HCT116 (cell line): Measurements from ENCODE around the gene GATM. TPM values are rescaled to one million over a fixed set of nuclear protein-coding genes. Genes with fewer than 3 reads are reported as not detected.

ENCODE experiments used
- ATAC-seq: fragments of 200-7000 bp; cut with Tn5 transposase; 2 replicates; pipeline ENCODE4 v1.9.1; 2020; ENCODE audit warnings: mild to moderate bottlenecking, moderate library complexity
- BruUV-seq: library from RNA; stranded (reverse); fragments of 400-500 nt; replicated peaks from 2 replicates; lab custom pipeline; 2021; lab: Mats Ljungman, UMichigan
- CTCF ChIA-PET: fragments of 300-600 bp; sonication (Branson Sonifier 250); formaldehyde crosslinking; loops from one replicate; lab custom pipeline; 2021; ENCODE audit warnings: antibody characterized with exemption; lab: Charles Lee
- POLR2A ChIA-PET: fragments of 300-600, 350-600 bp; sonication (Branson Sonifier 250); formaldehyde crosslinking; loops from one replicate; lab custom pipeline; 2021; ENCODE audit warnings: antibody characterized with exemption; lab: Charles Lee
- RAD21 ChIA-PET, 2 experiments: fragments of 300-600 bp; sonication (Branson Sonifier 250); formaldehyde crosslinking; loops; one replicate each; lab custom pipeline; 2023; ENCODE audit warnings: low total read pairs in 2 of 2; ENCODE audit not compliant: uncharacterized antibody in 2 of 2, unreplicated experiment in 2 of 2, low non-redundant PET in 1 of 2; lab: Charles Lee
- DNase-seq: peaks from one replicate; pipeline ENCODE4 v3.0.0-alpha.2; 2010; ENCODE audit warnings: low read depth, low spot score
- H2AFZ ChIP-seq: fragments of 200-600 bp; shearing (Covaris generic), sonication (generic); 2 replicates; pipeline ENCODE4 v1.6.1; 2017; ENCODE audit warnings: low read depth, mixed run types, mixed read lengths, antibody characterized with exemption, low read length; ENCODE audit not compliant: poor library complexity, severe bottlenecking
- H3K27ac ChIP-seq: 2 replicates; pipeline ENCODE4 v1.5.1; 2012; ENCODE audit warnings: low read depth, low read length
- H3K27me3 ChIP-seq: fragments of 200-600 bp; sonication (generic); 2 replicates; pipeline ENCODE4 v1.6.1; 2016; ENCODE audit warnings: mixed run types, low read length, mixed read lengths; ENCODE audit not compliant: insufficient read depth
- H3K36me3 ChIP-seq, 2 experiments: fragments of 200-500 bp in 1 of 2; fragments of 200-600 bp in 1 of 2; sonication (Bioruptor generic) in 1 of 2; sonication (generic) in 1 of 2; 2 replicates each; pipeline versions ENCODE4 v1.5.1 to v1.6.1; 2014 to 2016; ENCODE audit warnings: low read length in 2 of 2, inconsistent platforms in 1 of 2, mixed read lengths in 1 of 2, mixed run types in 1 of 2; ENCODE audit not compliant: insufficient read depth in 2 of 2, control insufficient read depth in 1 of 2
- H3K4me1 ChIP-seq, 2 experiments: fragments of 200-600 bp in 1 of 2; sonication (generic) in 1 of 2; 2 replicates each; pipeline versions ENCODE4 v1.5.1 to v1.6.1; 2012 to 2017; ENCODE audit warnings: low read length in 2 of 2, inconsistent platforms in 1 of 2, mild to moderate bottlenecking in 1 of 2, mixed read lengths in 1 of 2, mixed run types in 1 of 2, moderate library complexity in 1 of 2; ENCODE audit not compliant: insufficient read depth in 2 of 2, control insufficient read depth in 1 of 2
- H3K4me2 ChIP-seq: fragments of 200-600 bp; sonication (generic); 2 replicates; pipeline ENCODE4 v1.6.1; 2017; ENCODE audit warnings: mixed run types, low read length, mixed read lengths
- H3K4me3 ChIP-seq, 2 experiments: fragments of 200-600 bp in 1 of 2; sonication (generic) in 1 of 2; replicated peaks in 1 of 2; 2 replicates each; pipeline ENCODE4 v1.5.1; 2011 to 2016; ENCODE audit warnings: low read length in 2 of 2, control low read depth in 1 of 2, low read depth in 1 of 2, mild to moderate bottlenecking in 1 of 2, mixed read lengths in 1 of 2, mixed run types in 1 of 2
- H3K79me2 ChIP-seq: fragments of 200-600 bp; sonication (generic); 2 replicates; pipeline ENCODE4 v1.6.1; 2017; ENCODE audit warnings: mild to moderate bottlenecking, mixed run types, low read length, moderate library complexity, mixed read lengths; ENCODE audit not compliant: insufficient read depth
- H3K9ac ChIP-seq: fragments of 200-600 bp; sonication (generic); 2 replicates; pipeline ENCODE4 v1.6.1; 2016; ENCODE audit warnings: low read length, mixed read lengths
- H3K9me2 ChIP-seq: fragments of 200-600 bp; sonication (generic), shearing (Covaris generic); 2 replicates; pipeline ENCODE4 v1.6.1; 2017; ENCODE audit warnings: mixed run types, mild to moderate bottlenecking, moderate library complexity; ENCODE audit not compliant: insufficient read depth
- H3K9me3 ChIP-seq, 2 experiments: fragments of 200-500 bp in 1 of 2; fragments of 200-600 bp in 1 of 2; sonication (Bioruptor generic) in 1 of 2; sonication (generic) in 1 of 2; 2 replicates each; pipeline ENCODE4 v1.6.1; 2014 to 2017; ENCODE audit warnings: low read length in 2 of 2, mixed read lengths in 2 of 2, inconsistent platforms in 1 of 2, low read depth in 1 of 2, mild to moderate bottlenecking in 1 of 2, mixed run types in 1 of 2, moderate library complexity in 1 of 2; ENCODE audit not compliant: control insufficient read depth in 1 of 2, insufficient read depth in 1 of 2
- H4K20me1 ChIP-seq: fragments of 200-600 bp; sonication (generic), shearing (Covaris generic); 2 replicates; pipeline ENCODE4 v1.6.1; 2017; ENCODE audit warnings: mixed run types, mild to moderate bottlenecking, moderate library complexity; ENCODE audit not compliant: insufficient read depth
- EGR1 ChIP-seq: IDR thresholded peaks from 2 replicates; pipeline ENCODE4 v1.6.1; 2012; ENCODE audit warnings: low read depth
- ELF1 ChIP-seq: IDR thresholded peaks from 2 replicates; pipeline ENCODE4 v1.6.1; 2012; ENCODE audit warnings: low read depth, borderline replicate concordance
- FOSL1 ChIP-seq: IDR thresholded peaks from 2 replicates; pipeline ENCODE4 v1.6.1; 2012; ENCODE audit warnings: low read depth
- POLR2A ChIP-seq: IDR thresholded peaks from 2 replicates; pipeline ENCODE4 v1.7.0; 2011; ENCODE audit warnings: borderline replicate concordance; ENCODE audit not compliant: insufficient read depth, insufficient read length; ENCODE audit errors: extremely low read depth
- TCF7L2 ChIP-seq: IDR thresholded peaks from 2 replicates; pipeline ENCODE4 v1.7.0; 2011; ENCODE audit warnings: borderline replicate concordance, inconsistent platforms; ENCODE audit not compliant: insufficient read depth, insufficient read length; ENCODE audit errors: extremely low read depth
- YY1 ChIP-seq: IDR thresholded peaks from 2 replicates; pipeline ENCODE4 v1.6.1; 2011; ENCODE audit warnings: low read length, low read depth, moderate library complexity, mild to moderate bottlenecking; ENCODE audit not compliant: insufficient replicate concordance; ENCODE audit errors: extremely low read depth
- intact Hi-C: fragments of 100-400 bp; cut with micrococcal nuclease; formaldehyde crosslinking; loops from 2 replicates; pipeline ENCODE4 v1.10.0; 2022
- total RNA-seq: library from RNA; stranded (reverse); gene quantifications from one replicate; pipeline ENCODE4 v1.2.1, GENCODE V29; 2021; ENCODE audit not compliant: unreplicated experiment
- TF ChIP-seq, protein P1 (sequence below): IDR thresholded peaks from 2 replicates; pipeline ENCODE4 v1.6.1; 2012
- TF ChIP-seq, protein P2 (sequence below): IDR thresholded peaks from 2 replicates; pipeline ENCODE4 v1.6.1; 2012; ENCODE audit warnings: low read depth
- TF ChIP-seq, protein P3 (sequence below): IDR thresholded peaks from 2 replicates; pipeline ENCODE4 v1.6.1; 2012

The GATM gene
- total RNA-seq, 1 experiment from 2014 or later: 3.1 TPM

DNA sequence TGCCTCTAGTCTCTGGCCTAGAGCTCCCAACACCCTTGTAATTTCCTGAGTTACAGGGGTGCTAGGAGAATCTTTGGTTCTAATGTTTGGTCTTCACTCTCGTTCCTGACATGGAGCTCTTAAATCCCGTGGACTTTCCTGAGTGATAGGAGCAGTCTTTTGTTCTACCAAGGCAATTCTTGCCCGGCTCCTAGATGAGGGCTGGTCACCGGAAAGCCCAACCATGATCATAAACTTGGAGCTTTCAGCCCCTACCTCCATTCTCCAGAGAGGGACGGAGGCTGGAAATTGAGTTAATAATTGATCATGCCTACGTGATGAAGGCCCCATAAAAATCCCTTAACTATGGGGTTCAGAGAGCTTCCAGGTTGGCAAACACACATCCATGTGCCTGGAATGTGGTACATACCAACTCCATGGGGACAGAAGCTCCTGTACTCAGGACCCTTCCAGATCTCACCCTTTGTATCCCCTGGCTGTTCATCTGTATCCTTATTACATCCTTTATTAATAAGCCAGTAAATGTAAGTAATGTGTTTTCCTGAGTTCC lies 18.8 kb upstream of the GATM start:
- H3K9ac ChIP-seq: no peak overlapping the region
- H3K27me3 ChIP-seq: no peaks in the 10 kb centered on the region
- BruUV-seq: no TSS peak
- ATAC-seq (no peak), DNase-seq (no peak)
- H3K4me1 ChIP-seq: peaks cover 0 to 6% of the 10 kb centered on the region in 2 experiments; a peak in 3 of 4 replicates
- no peak overlapping the region for H3K27ac ChIP-seq
- ChIA-PET POLR2A (no interaction called here), RAD21 (no interaction called here)
- H4K20me1 ChIP-seq: no peaks in the 10 kb centered on the region
- no peaks in the 10 kb centered on the region for H3K9me3 ChIP-seq
- no peaks in the 10 kb centered on the region for H3K36me3 ChIP-seq
- intact Hi-C loops: no loop called here
- no peaks in the 10 kb centered on the region; the same call in 1 of the 2 replicates for H3K79me2 ChIP-seq
- H2AFZ ChIP-seq: no peak overlapping the region
- H3K4me2 ChIP-seq: no peak overlapping the region
- no peaks in the 10 kb centered on the region for H3K9me2 ChIP-seq
- TF ChIP-seq TCF7L2 (no peak), EGR1 (no peak), FOSL1 (no peak), POLR2A (no peak), ELF1 (no peak), YY1 (no peak)
- TF ChIP-seq, protein P1, sequence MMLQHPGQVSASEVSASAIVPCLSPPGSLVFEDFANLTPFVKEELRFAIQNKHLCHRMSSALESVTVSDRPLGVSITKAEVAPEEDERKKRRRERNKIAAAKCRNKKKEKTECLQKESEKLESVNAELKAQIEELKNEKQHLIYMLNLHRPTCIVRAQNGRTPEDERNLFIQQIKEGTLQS: no peak
- TF ChIP-seq, protein P2, sequence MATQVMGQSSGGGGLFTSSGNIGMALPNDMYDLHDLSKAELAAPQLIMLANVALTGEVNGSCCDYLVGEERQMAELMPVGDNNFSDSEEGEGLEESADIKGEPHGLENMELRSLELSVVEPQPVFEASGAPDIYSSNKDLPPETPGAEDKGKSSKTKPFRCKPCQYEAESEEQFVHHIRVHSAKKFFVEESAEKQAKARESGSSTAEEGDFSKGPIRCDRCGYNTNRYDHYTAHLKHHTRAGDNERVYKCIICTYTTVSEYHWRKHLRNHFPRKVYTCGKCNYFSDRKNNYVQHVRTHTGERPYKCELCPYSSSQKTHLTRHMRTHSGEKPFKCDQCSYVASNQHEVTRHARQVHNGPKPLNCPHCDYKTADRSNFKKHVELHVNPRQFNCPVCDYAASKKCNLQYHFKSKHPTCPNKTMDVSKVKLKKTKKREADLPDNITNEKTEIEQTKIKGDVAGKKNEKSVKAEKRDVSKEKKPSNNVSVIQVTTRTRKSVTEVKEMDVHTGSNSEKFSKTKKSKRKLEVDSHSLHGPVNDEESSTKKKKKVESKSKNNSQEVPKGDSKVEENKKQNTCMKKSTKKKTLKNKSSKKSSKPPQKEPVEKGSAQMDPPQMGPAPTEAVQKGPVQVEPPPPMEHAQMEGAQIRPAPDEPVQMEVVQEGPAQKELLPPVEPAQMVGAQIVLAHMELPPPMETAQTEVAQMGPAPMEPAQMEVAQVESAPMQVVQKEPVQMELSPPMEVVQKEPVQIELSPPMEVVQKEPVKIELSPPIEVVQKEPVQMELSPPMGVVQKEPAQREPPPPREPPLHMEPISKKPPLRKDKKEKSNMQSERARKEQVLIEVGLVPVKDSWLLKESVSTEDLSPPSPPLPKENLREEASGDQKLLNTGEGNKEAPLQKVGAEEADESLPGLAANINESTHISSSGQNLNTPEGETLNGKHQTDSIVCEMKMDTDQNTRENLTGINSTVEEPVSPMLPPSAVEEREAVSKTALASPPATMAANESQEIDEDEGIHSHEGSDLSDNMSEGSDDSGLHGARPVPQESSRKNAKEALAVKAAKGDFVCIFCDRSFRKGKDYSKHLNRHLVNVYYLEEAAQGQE: no peak
- TF ChIP-seq, protein P3, sequence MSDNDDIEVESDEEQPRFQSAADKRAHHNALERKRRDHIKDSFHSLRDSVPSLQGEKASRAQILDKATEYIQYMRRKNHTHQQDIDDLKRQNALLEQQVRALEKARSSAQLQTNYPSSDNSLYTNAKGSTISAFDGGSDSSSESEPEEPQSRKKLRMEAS: no peak
- TF ChIP-seq, all 23 proteins: peak for 0
- no peak overlapping the region for H3K4me3 ChIP-seq
- CTCF ChIA-PET: interaction anchor here (0.9 kb wide), 1 partner anchor 230 kb away, joined by 3 read pairs; no protein-coding TSS in a partner anchor
